ENCODE data around the gene TJAP1. TPM values are rescaled to one million over a fixed set of nuclear protein-coding genes. Genes with fewer than 3 reads are reported as not detected.
A peak's percentile ranks its signal among the peaks of the same experiment; 100 is the strongest.

TJAP1 gene
- polyA plus RNA-seq, 1 donor from 2014 or later = 11.4 TPM

DNA sequence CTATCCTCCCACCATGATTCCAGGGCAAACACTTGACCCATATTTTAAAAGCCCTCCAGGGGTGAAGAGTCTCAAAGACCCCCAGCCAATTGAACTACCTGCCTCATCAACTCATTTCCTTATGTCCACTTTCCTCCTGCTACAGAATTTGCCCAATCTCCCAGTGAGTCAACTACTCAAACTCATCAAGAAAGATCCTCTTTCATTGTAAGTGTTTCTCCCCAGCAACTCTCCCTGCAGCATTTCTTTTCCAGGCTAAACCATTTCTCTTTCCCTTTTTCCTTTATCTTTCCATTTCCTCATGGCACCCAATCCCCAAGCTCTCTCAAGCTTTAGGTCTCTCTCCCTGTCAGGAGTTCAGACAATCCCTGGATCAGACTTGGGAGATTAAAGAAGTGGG is 23.5 kb upstream of the TJAP1 start:
- no peak for TF ChIP-seq EZH2 (IDR thresholded peaks at IDR 0.05; ENCODE audit: borderline replicate concordance, insufficient read depth, low read length, poor library complexity, severe bottlenecking)
- no peak for TF ChIP-seq RAD21 (conservative IDR thresholded peaks at IDR 0.05)
- TF ChIP-seq TAF1 (IDR thresholded peaks at IDR 0.05; ENCODE audit: low read depth) = no peak
- no peak for TF ChIP-seq MXI1 (conservative IDR thresholded peaks at IDR 0.05; ENCODE audit: poor library complexity, severe bottlenecking)
- H3K4me2 ChIP-seq (ENCODE audit: low read length) = no peak overlapping the region
- H3F3A ChIP-seq (ENCODE audit: insufficient read depth, low read length, poor library complexity, severe bottlenecking) = no peaks in the 10 kb centered on the region
- H3K9ac ChIP-seq (ENCODE audit: low read length) = peak overlapping the region; percentile 84
- no peaks in the 10 kb centered on the region for H3K79me2 ChIP-seq (replicated peaks; ENCODE audit: insufficient read depth, low read length)
- H3K36me3 ChIP-seq (ENCODE audit: insufficient read depth, low read length) = no peaks in the 10 kb centered on the region
- no peaks in the 10 kb centered on the region for H3K27me3 ChIP-seq (ENCODE audit: insufficient read depth, low read depth, low read length)
- no peaks in the 10 kb centered on the region for H3K9me2 ChIP-seq (ENCODE audit: insufficient read depth, low read length)
- peak overlapping the region; percentile 99 for H3K4me3 ChIP-seq (ENCODE audit: low read length)
- no peaks in the 10 kb centered on the region for H4K20me1 ChIP-seq (ENCODE audit: insufficient read depth)
- H2AFZ ChIP-seq (ENCODE audit: low read depth, low read length) = no peak overlapping the region
- H3K27ac ChIP-seq (ENCODE audit: low read length) = no peak overlapping the region
- no peaks in the 10 kb centered on the region for H3K9me3 ChIP-seq (ENCODE audit: low read length)

DNA sequence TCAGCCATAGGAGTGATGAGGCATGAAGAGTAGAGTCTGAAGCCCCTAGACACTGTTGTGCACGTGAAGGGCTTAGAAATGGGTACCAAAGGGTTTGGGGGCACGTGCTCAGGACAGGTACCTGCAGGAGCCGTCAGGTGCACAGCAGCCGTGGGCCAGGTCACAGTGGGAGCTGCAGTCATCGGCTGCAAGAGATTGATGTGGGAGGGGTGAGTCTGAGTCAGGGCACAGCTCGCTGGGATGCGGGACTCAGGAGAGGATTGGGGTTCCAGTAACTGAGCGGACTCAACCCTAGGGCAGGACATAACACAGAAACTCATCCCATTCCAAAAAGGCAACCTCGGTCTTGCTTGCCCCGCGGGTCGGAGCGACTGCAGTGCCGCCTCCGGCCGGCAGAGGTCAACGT is 23.1 kb upstream of the TJAP1 start:
- H3K36me3 ChIP-seq (ENCODE audit: insufficient read depth, low read length) = no peaks in the 10 kb centered on the region
- H2AFZ ChIP-seq (ENCODE audit: low read depth, low read length) = no peak overlapping the region
- H3F3A ChIP-seq (ENCODE audit: insufficient read depth, low read length, poor library complexity, severe bottlenecking) = no peaks in the 10 kb centered on the region
- TF ChIP-seq, protein P1, sequence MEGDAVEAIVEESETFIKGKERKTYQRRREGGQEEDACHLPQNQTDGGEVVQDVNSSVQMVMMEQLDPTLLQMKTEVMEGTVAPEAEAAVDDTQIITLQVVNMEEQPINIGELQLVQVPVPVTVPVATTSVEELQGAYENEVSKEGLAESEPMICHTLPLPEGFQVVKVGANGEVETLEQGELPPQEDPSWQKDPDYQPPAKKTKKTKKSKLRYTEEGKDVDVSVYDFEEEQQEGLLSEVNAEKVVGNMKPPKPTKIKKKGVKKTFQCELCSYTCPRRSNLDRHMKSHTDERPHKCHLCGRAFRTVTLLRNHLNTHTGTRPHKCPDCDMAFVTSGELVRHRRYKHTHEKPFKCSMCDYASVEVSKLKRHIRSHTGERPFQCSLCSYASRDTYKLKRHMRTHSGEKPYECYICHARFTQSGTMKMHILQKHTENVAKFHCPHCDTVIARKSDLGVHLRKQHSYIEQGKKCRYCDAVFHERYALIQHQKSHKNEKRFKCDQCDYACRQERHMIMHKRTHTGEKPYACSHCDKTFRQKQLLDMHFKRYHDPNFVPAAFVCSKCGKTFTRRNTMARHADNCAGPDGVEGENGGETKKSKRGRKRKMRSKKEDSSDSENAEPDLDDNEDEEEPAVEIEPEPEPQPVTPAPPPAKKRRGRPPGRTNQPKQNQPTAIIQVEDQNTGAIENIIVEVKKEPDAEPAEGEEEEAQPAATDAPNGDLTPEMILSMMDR (IDR thresholded peaks at IDR 0.05; ENCODE audit: poor library complexity, severe bottlenecking) = peak; percentile 90
- no peak for TF ChIP-seq MXI1 (conservative IDR thresholded peaks at IDR 0.05; ENCODE audit: poor library complexity, severe bottlenecking)
- no peaks in the 10 kb centered on the region for H3K79me2 ChIP-seq (replicated peaks; ENCODE audit: insufficient read depth, low read length)
- H3K9me3 ChIP-seq (ENCODE audit: low read length) = no peaks in the 10 kb centered on the region
- no peaks in the 10 kb centered on the region for H3K9me2 ChIP-seq (ENCODE audit: insufficient read depth, low read length)
- H3K27me3 ChIP-seq (ENCODE audit: insufficient read depth, low read depth, low read length) = no peaks in the 10 kb centered on the region
- peak overlapping the region; percentile 84 for H3K9ac ChIP-seq (ENCODE audit: low read length)
- H3K27ac ChIP-seq (ENCODE audit: low read length) = no peak overlapping the region
- H4K20me1 ChIP-seq (ENCODE audit: insufficient read depth) = no peaks in the 10 kb centered on the region
- H3K4me2 ChIP-seq (ENCODE audit: low read length) = peak overlapping the region; percentile 73
- peak overlapping the region; percentile 99 for H3K4me3 ChIP-seq (ENCODE audit: low read length)

DNA sequence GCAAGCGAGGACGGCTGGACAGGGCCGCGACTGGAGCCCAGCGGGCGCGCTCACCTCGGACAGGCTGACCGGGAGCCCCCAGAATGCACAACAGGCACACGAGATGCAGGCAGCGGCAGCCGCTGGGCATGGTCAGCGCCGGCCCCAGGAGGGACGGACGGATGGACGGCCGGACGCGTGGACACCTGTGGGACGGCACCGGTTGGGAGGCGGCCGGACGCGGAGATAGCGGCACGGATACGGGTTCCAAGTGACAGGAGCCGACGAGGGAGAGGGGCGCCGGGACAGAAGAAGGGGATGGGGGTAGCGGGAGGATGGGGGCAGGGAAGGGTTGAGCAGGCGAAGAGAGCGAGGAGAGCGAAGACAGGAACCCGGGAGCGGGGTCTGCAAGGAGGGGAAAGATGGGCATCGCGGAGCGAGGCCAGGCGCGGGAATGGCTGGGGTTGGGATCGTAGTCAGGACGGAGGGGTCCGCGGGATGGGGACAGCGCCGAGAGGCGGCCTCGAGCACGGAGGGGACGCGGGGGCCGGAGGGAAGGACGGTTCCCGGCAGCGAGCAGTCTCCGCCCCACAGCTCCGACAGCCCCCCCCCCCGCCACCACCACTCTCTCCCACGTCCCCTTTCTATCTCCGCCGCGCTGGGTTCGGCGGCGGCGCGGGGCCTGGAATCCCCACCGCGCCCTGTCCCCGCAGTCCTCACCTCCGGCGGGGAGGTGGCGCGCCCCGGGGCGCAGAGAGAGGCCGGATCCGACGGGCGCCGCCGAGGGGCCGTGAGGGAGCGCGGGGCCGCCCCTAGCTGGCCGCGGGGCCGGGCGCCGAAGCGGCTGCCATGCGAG is 22.5 kb upstream of the TJAP1 start:
- H3F3A ChIP-seq (ENCODE audit: insufficient read depth, low read length, poor library complexity, severe bottlenecking) = no peaks in the 10 kb centered on the region
- TF ChIP-seq POLR2AphosphoS5 (IDR thresholded peaks at IDR 0.05) (peak; percentile 23), RAD21 (conservative IDR thresholded peaks at IDR 0.05) (peak; percentile 67), EZH2 (IDR thresholded peaks at IDR 0.05; ENCODE audit: borderline replicate concordance, insufficient read depth, low read length, poor library complexity, severe bottlenecking) (no peak), EP300 (conservative IDR thresholded peaks at IDR 0.05; ENCODE audit: poor library complexity, severe bottlenecking) (no peak), SMC3 (conservative IDR thresholded peaks at IDR 0.05; ENCODE audit: poor library complexity) (peak; percentile 83), TAF1 (IDR thresholded peaks at IDR 0.05; ENCODE audit: low read depth) (no peak), MXI1 (conservative IDR thresholded peaks at IDR 0.05; ENCODE audit: poor library complexity, severe bottlenecking) (peak; percentile 27)
- TF ChIP-seq, protein P1 (IDR thresholded peaks at IDR 0.05; ENCODE audit: poor library complexity, severe bottlenecking) = peak; percentile 24
- TF ChIP-seq, protein P2, sequence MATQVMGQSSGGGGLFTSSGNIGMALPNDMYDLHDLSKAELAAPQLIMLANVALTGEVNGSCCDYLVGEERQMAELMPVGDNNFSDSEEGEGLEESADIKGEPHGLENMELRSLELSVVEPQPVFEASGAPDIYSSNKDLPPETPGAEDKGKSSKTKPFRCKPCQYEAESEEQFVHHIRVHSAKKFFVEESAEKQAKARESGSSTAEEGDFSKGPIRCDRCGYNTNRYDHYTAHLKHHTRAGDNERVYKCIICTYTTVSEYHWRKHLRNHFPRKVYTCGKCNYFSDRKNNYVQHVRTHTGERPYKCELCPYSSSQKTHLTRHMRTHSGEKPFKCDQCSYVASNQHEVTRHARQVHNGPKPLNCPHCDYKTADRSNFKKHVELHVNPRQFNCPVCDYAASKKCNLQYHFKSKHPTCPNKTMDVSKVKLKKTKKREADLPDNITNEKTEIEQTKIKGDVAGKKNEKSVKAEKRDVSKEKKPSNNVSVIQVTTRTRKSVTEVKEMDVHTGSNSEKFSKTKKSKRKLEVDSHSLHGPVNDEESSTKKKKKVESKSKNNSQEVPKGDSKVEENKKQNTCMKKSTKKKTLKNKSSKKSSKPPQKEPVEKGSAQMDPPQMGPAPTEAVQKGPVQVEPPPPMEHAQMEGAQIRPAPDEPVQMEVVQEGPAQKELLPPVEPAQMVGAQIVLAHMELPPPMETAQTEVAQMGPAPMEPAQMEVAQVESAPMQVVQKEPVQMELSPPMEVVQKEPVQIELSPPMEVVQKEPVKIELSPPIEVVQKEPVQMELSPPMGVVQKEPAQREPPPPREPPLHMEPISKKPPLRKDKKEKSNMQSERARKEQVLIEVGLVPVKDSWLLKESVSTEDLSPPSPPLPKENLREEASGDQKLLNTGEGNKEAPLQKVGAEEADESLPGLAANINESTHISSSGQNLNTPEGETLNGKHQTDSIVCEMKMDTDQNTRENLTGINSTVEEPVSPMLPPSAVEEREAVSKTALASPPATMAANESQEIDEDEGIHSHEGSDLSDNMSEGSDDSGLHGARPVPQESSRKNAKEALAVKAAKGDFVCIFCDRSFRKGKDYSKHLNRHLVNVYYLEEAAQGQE (IDR thresholded peaks at IDR 0.05; ENCODE audit: borderline replicate concordance) = no peak
- H4K20me1 ChIP-seq (ENCODE audit: insufficient read depth) = no peaks in the 10 kb centered on the region
- H3K27ac ChIP-seq (ENCODE audit: low read length) = peak overlapping the region; percentile 69
- H3K9ac ChIP-seq (ENCODE audit: low read length) = peak overlapping the region; percentile 84
- H3K4me2 ChIP-seq (ENCODE audit: low read length) = peak overlapping the region; percentile 73
- no peaks in the 10 kb centered on the region for H3K36me3 ChIP-seq (ENCODE audit: insufficient read depth, low read length)
- no peaks in the 10 kb centered on the region for H3K79me2 ChIP-seq (replicated peaks; ENCODE audit: insufficient read depth, low read length)
- H3K27me3 ChIP-seq (ENCODE audit: insufficient read depth, low read depth, low read length) = peaks cover 2% of the 10 kb centered on the region
- H3K4me3 ChIP-seq (ENCODE audit: low read length) = peak overlapping the region; percentile 99
- no peaks in the 10 kb centered on the region for H3K9me2 ChIP-seq (ENCODE audit: insufficient read depth, low read length)
- no peaks in the 10 kb centered on the region for H3K9me3 ChIP-seq (ENCODE audit: low read length)
- H2AFZ ChIP-seq (ENCODE audit: low read depth, low read length) = peak overlapping the region; percentile 48
